Body of pancreas (tissue), 4 donors: ENCODE data around the gene UCN2. TPM values are rescaled to one million over a fixed set of nuclear protein-coding genes. Genes with fewer than 3 reads are reported as not detected.

Source experiments
- ATAC-seq: fragments of 150-250 bp; one replicate; pipeline ENCODE4 v1.9.1; 2016
- DNase-seq, 4 donors: peaks; one replicate each; pipeline ENCODE4 v3.0.0-alpha.2; 2019
- H3K27ac ChIP-seq, 4 donors: fragments of 200-600 bp; sonication (generic); 1 replicate in 3 of 4; 2 replicates in 1 of 4; pipeline versions ENCODE4 v1.5.1 to v1.6.1; 2016 to 2019; ENCODE audit warnings: mild to moderate bottlenecking in 1 of 4, mixed read lengths in 1 of 4, moderate library complexity in 1 of 4
- H3K27me3 ChIP-seq, 2 donors: fragments of 200-600 bp; sonication (generic); one replicate each; pipeline ENCODE4 v1.6.0; 2016; ENCODE audit warnings: mild to moderate bottlenecking in 1 of 2
- H3K36me3 ChIP-seq, 2 donors: fragments of 200-600 bp; sonication (generic); replicated peaks in 1 of 2; 2 replicates each; pipeline ENCODE4 v1.5.1; 2016; ENCODE audit warnings: low read depth in 2 of 2; ENCODE audit not compliant: insufficient read depth in 1 of 2
- H3K4me1 ChIP-seq: fragments of 200-600 bp; sonication (generic); one replicate; pipeline ENCODE4 v1.6.0; 2016
- H3K4me3 ChIP-seq, 2 donors: fragments of 200-600 bp; sonication (generic); 1 replicate in 1 of 2; 2 replicates in 1 of 2; pipeline ENCODE4 v1.5.1; 2016 to 2019
- H3K9me3 ChIP-seq, 3 donors: fragments of 200-600 bp; sonication (generic); 1 replicate in 2 of 3; 2 replicates in 1 of 3; pipeline ENCODE4 v1.5.1; 2016
- POLR2A ChIP-seq, 3 donors: fragments of 450-650 bp; IDR thresholded peaks; one replicate each; pipeline ENCODE4 v1.6.1; 2016; ENCODE audit warnings: antibody characterized with exemption in 3 of 3, mild to moderate bottlenecking in 2 of 3
- WGBS, 2 donors: methylation state at CpG; one replicate each; pipeline ENCODE4 v1.1.5; 2017; 5-methylcytosine and 5-hydroxymethylcytosine counted together
- intact Hi-C: fragments of 100-400 bp; cut with DNase I; formaldehyde crosslinking; loops from one replicate; pipeline ENCODE4 v1.15.1; 2023
- total RNA-seq, 2 donors: library from RNA; depleted of rRNA; stranded (reverse); fragments of >200 nt; gene quantifications; one replicate each; pipeline ENCODE4 v1.1.0, GENCODE V29; 2016
- TF ChIP-seq, protein P1 (sequence below), 7 experiments: fragments of 450-650 bp in 4 of 7; fragments of 200-600 bp in 3 of 7; sonication (generic) in 3 of 7; IDR thresholded peaks; one replicate each; pipeline ENCODE4 v1.5.1; 2016 to 2019; ENCODE audit warnings: antibody characterized with exemption in 7 of 7

UCN2 gene
- total RNA-seq, 2 donors from 2014 or later: not detected

DNA sequence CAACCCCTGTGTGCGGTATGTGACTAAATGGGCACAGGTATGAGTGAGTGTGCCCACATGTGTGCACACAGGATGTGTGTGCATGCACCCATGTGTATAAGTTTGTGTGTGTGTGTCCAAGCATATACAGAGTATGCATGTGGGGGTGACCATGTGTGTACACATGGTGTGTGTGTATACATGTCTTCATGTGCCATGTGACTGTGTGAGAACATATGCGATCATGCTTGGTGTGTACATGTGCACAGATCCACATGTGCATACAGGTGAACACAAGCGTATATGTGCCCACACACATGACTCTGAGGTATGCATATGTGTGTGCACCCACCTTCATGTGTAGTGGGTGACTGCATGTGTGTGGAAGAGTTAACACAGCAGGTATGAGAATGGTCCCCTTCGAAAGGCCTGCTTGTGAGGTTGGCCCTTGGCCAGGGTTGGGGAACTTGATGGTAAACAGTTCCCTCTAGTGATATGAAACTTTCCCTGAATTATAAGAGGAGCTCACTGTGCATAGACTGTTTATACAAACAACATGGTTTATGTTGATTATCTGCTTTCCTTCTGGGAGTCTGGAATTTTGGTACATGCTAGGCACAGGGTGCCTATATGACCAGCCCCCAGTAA lies 17.3 kb downstream of the UCN2 start:
- H3K27me3 ChIP-seq: no peaks in the 10 kb centered on the region
- intact Hi-C loops: loop anchor here (5.0 kb wide), 1 partner anchor 84 kb away; no protein-coding TSS in a partner anchor

DNA sequence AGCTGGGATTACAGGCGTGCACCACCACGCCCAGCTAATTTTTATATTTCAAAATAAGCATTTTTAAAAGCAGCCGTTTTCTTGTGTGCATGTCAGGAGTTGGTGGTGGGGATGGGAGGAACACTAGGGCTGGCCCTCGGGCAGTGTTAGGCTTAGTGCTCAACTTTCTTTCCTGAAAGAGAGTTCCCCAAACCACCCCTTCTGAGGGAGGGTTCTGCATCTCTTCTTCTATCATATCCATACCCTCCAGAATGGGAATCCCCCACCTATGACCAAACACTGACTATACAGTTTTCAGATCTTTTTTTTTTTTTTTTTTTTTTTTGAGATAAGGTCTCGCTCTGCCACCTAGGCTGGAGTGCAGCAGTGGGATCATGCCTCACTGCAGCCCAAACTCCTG lies 19.4 kb downstream of the UCN2 start:
- no peak for DNase-seq
- Histone ChIP-seq H3K4me1 (peaks cover 5% of the 10 kb centered on the region), H3K27me3 (no peaks in the 10 kb centered on the region), H3K27ac (no peak overlapping the region), H3K4me3 (no peak overlapping the region), H3K9me3 (no peaks in the 10 kb centered on the region), H3K36me3 (peaks cover 0 to 2% of the 10 kb centered on the region in 2 donors)
- intact Hi-C loops: loop anchor here (5.0 kb wide), 1 partner anchor 37 kb away; no protein-coding TSS in a partner anchor
- TF ChIP-seq, protein P1, sequence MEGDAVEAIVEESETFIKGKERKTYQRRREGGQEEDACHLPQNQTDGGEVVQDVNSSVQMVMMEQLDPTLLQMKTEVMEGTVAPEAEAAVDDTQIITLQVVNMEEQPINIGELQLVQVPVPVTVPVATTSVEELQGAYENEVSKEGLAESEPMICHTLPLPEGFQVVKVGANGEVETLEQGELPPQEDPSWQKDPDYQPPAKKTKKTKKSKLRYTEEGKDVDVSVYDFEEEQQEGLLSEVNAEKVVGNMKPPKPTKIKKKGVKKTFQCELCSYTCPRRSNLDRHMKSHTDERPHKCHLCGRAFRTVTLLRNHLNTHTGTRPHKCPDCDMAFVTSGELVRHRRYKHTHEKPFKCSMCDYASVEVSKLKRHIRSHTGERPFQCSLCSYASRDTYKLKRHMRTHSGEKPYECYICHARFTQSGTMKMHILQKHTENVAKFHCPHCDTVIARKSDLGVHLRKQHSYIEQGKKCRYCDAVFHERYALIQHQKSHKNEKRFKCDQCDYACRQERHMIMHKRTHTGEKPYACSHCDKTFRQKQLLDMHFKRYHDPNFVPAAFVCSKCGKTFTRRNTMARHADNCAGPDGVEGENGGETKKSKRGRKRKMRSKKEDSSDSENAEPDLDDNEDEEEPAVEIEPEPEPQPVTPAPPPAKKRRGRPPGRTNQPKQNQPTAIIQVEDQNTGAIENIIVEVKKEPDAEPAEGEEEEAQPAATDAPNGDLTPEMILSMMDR (IDR thresholded peaks at IDR 0.05): no peak
- TF ChIP-seq POLR2A (IDR thresholded peaks at IDR 0.05): no peak
- 87 to 90% methylated on average over 5 of the region's 5 CpGs for WGBS, 2 donors
- no peak for ATAC-seq

More for the DNA sequence above, 17.3 kb downstream of the UCN2 start:
- ATAC-seq (no peak), DNase-seq (no peak)
- Histone ChIP-seq H3K4me3 (no peak overlapping the region), H3K4me1 (peaks cover 19% of the 10 kb centered on the region), H3K36me3 (peaks cover 0 to 2% of the 10 kb centered on the region in 2 donors), H3K9me3 (no peaks in the 10 kb centered on the region), H3K27ac (no peak overlapping the region)
- 67 to 78% methylated on average over 3 to 4 of the region's 4 CpGs for WGBS, 2 donors
- no peak for TF ChIP-seq POLR2A (IDR thresholded peaks at IDR 0.05)

DNA sequence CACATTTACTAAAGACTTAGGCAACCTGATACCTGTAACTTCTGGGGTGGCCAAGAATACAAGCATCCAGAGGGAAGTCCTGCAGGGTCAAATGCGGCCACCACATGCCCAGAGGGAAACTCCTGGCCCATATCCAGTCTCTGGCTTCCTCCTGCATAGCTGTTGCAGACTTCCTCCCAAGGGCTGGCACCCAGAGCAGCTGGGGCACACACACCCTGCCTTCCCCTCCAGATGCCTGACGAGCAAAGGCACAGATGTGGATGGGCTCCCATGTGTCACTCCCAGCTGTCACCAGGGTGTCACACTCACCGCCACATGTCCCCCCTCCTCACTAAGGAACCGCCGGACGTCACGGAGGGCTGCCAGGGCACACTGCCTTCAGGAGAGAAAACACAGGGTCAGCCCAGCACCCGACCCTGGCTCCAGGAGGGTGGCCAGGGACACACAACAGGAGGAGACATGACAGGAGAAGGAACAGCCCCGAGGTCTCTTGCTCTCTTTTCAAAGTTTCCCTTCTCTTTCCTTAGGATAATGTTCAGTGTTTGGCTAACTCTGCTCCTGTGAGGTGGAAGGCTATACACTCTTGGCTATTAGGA lies 20.2 kb downstream of the UCN2 start:
- no peak for ATAC-seq
- TF ChIP-seq, protein P1 (IDR thresholded peaks at IDR 0.05): no peak
- no peak for TF ChIP-seq POLR2A (IDR thresholded peaks at IDR 0.05)
- H3K27ac ChIP-seq: no peak overlapping the region

DNA sequence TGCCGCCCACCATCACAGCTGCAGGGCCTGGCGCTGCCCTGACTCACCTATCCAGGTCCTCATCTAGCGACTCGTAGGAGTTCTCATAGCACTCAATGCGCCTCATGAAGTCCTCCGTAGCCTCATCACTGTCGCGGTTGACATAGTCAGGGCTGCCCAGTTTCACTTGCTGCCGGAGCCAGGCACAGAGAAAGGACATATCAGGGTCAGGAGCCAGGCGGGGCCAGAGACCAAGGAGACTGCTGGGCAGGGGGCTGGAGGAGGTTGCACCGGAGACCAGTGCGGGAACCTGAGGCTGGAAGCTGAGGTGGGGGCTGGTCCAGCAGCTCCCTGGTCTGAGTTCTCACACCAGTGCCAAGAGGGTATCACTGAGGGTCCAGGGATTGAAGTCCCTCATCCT lies 25.1 kb downstream of the UCN2 start:
- DNase-seq: no peak
- TF ChIP-seq, protein P1 (IDR thresholded peaks at IDR 0.05): no peak
- TF ChIP-seq POLR2A (IDR thresholded peaks at IDR 0.05): no peak
- peaks cover 0 to 13% of the 10 kb centered on the region in 2 donors for H3K36me3 ChIP-seq
- H3K27ac ChIP-seq: no peak overlapping the region
- no peaks in the 10 kb centered on the region for H3K9me3 ChIP-seq
- H3K4me1 ChIP-seq: no peaks in the 10 kb centered on the region
- ATAC-seq: no peak
- H3K4me3 ChIP-seq: no peak overlapping the region
- H3K27me3 ChIP-seq: no peaks in the 10 kb centered on the region
- intact Hi-C loops: no loop called here
- WGBS, 2 donors: 93% methylated on average over 12 of the region's 12 CpGs

More for the DNA sequence above, 20.2 kb downstream of the UCN2 start:
- Histone ChIP-seq H3K9me3 (no peaks in the 10 kb centered on the region), H3K4me3 (no peak overlapping the region), H3K27me3 (no peaks in the 10 kb centered on the region), H3K36me3 (peaks cover 0 to 2% of the 10 kb centered on the region in 2 donors), H3K4me1 (no peaks in the 10 kb centered on the region)
- peak in 1 of 4 donors; percentile 58 for DNase-seq
- WGBS, 2 donors: 70 to 84% methylated on average over 8 to 9 of the region's 9 CpGs
- intact Hi-C loops: loop anchor here (5.0 kb wide), 1 partner anchor 36 kb away; no protein-coding TSS in a partner anchor

DNA sequence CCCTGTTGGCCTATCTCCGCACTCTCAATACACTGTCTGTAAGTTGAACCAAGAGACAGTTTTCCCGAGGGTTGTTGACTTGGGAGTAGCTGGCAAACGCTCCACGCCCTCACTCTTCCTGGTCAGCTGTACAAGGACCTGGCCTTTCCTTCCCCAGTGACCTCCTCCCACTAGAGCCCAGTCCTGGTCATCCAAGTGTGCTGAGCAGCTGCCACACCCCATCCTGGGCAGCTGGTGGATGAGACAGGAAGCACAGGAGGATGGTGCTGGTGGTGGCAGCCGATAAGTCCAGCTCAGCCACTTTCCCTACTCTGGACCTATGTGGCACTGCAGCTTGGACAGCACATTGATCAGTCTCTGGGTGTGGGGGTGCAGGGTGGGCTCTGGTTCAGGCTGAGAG lies 26.8 kb downstream of the UCN2 start:
- H3K27me3 ChIP-seq: no peaks in the 10 kb centered on the region
- no peaks in the 10 kb centered on the region for H3K9me3 ChIP-seq
- TF ChIP-seq, protein P1 (IDR thresholded peaks at IDR 0.05): no peak
- no peak for TF ChIP-seq POLR2A (IDR thresholded peaks at IDR 0.05)
- no peak for DNase-seq
- no peak for ATAC-seq
- H3K36me3 ChIP-seq: peaks cover 0 to 13% of the 10 kb centered on the region in 2 donors
- intact Hi-C loops: no loop called here
- WGBS, 2 donors: 82 to 83% methylated on average over 4 to 5 of the region's 5 CpGs
- H3K27ac ChIP-seq: no peak overlapping the region
- no peak overlapping the region for H3K4me3 ChIP-seq
- no peaks in the 10 kb centered on the region for H3K4me1 ChIP-seq
